HCT116 (cell line): ENCODE data around the gene AMBP.

Source experiments
- CEBPB ChIP-seq: IDR thresholded peaks from 2 replicates; pipeline ENCODE4 v1.6.1; 2012; ENCODE audit warnings: low read depth
- CTCF ChIP-seq, 3 experiments: fragments of 200-600 bp in 1 of 3; sonication (generic) in 1 of 3; IDR thresholded peaks in 2 of 3; conservative IDR thresholded peaks in 1 of 3; 2 replicates each; pipeline ENCODE4 v1.5.1; 2012 to 2017; ENCODE audit warnings: low read depth in 2 of 3, low read length in 2 of 3, antibody characterized with exemption in 1 of 3, borderline replicate concordance in 1 of 3, control low read depth in 1 of 3, mild to moderate bottlenecking in 1 of 3, mixed read lengths in 1 of 3, mixed run types in 1 of 3, moderate library complexity in 1 of 3; ENCODE audit not compliant: insufficient read depth in 1 of 3
- EZH2 ChIP-seq: fragments of 200-600 bp; sonication (generic); IDR thresholded peaks from 2 replicates; pipeline ENCODE4 v1.6.1; 2017; ENCODE audit warnings: antibody characterized with exemption, mixed run types
- EZH2phosphoT487 ChIP-seq: fragments of 200-600 bp; IDR thresholded peaks from 2 replicates; pipeline ENCODE4 v1.6.1; 2018; ENCODE audit warnings: antibody characterized with exemption, borderline replicate concordance
- JUND ChIP-seq: IDR thresholded peaks from 2 replicates; pipeline ENCODE4 v1.6.1; 2012
- MAX ChIP-seq: IDR thresholded peaks from 2 replicates; pipeline ENCODE4 v1.6.1; 2012
- POLR2A ChIP-seq: IDR thresholded peaks from 2 replicates; pipeline ENCODE4 v1.7.0; 2011; ENCODE audit warnings: borderline replicate concordance; ENCODE audit not compliant: insufficient read depth, insufficient read length; ENCODE audit errors: extremely low read depth
- POLR2AphosphoS5 ChIP-seq: IDR thresholded peaks from 2 replicates; pipeline ENCODE4 v1.6.1; 2011; ENCODE audit warnings: mild to moderate bottlenecking, low read depth, low read length, moderate library complexity
- RAD21 ChIP-seq: IDR thresholded peaks from 2 replicates; pipeline ENCODE4 v1.6.1; 2012; ENCODE audit warnings: low read depth, mild to moderate bottlenecking
- REST ChIP-seq: IDR thresholded peaks from 2 replicates; pipeline ENCODE4 v1.6.1; 2012; ENCODE audit warnings: low read depth
- SIN3A ChIP-seq: IDR thresholded peaks from 2 replicates; pipeline ENCODE4 v1.6.1; 2012; ENCODE audit warnings: low read depth
- TCF7L2 ChIP-seq: IDR thresholded peaks from 2 replicates; pipeline ENCODE4 v1.7.0; 2011; ENCODE audit warnings: borderline replicate concordance, inconsistent platforms; ENCODE audit not compliant: insufficient read depth, insufficient read length; ENCODE audit errors: extremely low read depth
- YY1 ChIP-seq: IDR thresholded peaks from 2 replicates; pipeline ENCODE4 v1.6.1; 2011; ENCODE audit warnings: low read length, low read depth, moderate library complexity, mild to moderate bottlenecking; ENCODE audit not compliant: insufficient replicate concordance; ENCODE audit errors: extremely low read depth
- ZBTB33 ChIP-seq: IDR thresholded peaks from 2 replicates; pipeline ENCODE4 v1.6.1; 2011; ENCODE audit warnings: mild to moderate bottlenecking, low read length, moderate library complexity; ENCODE audit not compliant: insufficient replicate concordance; ENCODE audit errors: extremely low read depth

- TF ChIP-seq POLR2AphosphoS5 (no peak), JUND (no peak), EZH2phosphoT487 (no peak), REST (no peak), MAX (no peak), EZH2 (no peak), ZBTB33 (no peak), CTCF (IDR thresholded peaks at IDR 0.05 in 2 of 3, conservative IDR thresholded peaks at IDR 0.05 in 1 of 3; ENCODE audit: borderline replicate concordance in 1 of 3, insufficient read depth in 1 of 3, low read depth in 2 of 3, low read length in 2 of 3) (no peak), CEBPB (no peak), YY1 (no peak), POLR2A (no peak), RAD21 (no peak), SIN3A (no peak), TCF7L2 (no peak)
Measured at GRCh38 chr9:114016629-114017423, 61.3 kb downstream of the AMBP start.
